IMR-90 (cell line): ENCODE measurements around the gene ATG10. TPM values are rescaled to one million over a fixed set of nuclear protein-coding genes. Genes with fewer than 3 reads are reported as not detected.

ENCODE experiments used
- ATAC-seq: fragments of 200-7000 bp; cut with Tn5 transposase; 2 replicates; pipeline ENCODE4 v1.9.1; 2020; ENCODE audit warnings: low read depth, mild to moderate bottlenecking, moderate library complexity
- BruUV-seq: library from RNA; stranded (reverse); fragments of 400-500 nt; replicated peaks from 2 replicates; lab custom pipeline; 2021; lab: Mats Ljungman, UMichigan
- CTCF ChIA-PET: fragments of 300-600 bp; formaldehyde crosslinking; extraction: SDS; loops from one replicate; lab custom pipeline; 2021; ENCODE audit warnings: antibody characterized with exemption; lab: Yijun Ruan, JAX
- POLR2A ChIA-PET: fragments of 300-600 bp; sonication (Branson Sonifier 250); formaldehyde crosslinking; loops from one replicate; lab custom pipeline; 2022; ENCODE audit warnings: antibody characterized with exemption; ENCODE audit not compliant: unreplicated experiment; lab: Charles Lee
- DNase-seq: peaks from one replicate; pipeline ENCODE4 v3.0.0; 2013
- H2AFZ ChIP-seq: replicated peaks from 2 replicates; pipeline ENCODE3; 2013; ENCODE audit warnings: low read length, mild to moderate bottlenecking; ENCODE audit not compliant: poor library complexity
- H2AK5ac ChIP-seq: 2 replicates; pipeline ENCODE4 v1.6.1; 2013; ENCODE audit warnings: low read depth, low read length, inconsistent platforms
- H2AK9ac ChIP-seq: replicated peaks from 2 replicates; pipeline ENCODE3; 2013; ENCODE audit warnings: mild to moderate bottlenecking, low read depth, low read length, moderate library complexity; ENCODE audit not compliant: poor library complexity
- H2BK120ac ChIP-seq: 2 replicates; pipeline ENCODE4 v1.6.1; 2013; ENCODE audit warnings: low read depth, low read length, inconsistent platforms
- H2BK15ac ChIP-seq: 3 replicates; pipeline ENCODE4 v1.6.1; 2013; ENCODE audit warnings: low read depth, low read length, inconsistent platforms
- H2BK20ac ChIP-seq: 2 replicates; pipeline ENCODE4 v1.6.1; 2013; ENCODE audit warnings: low read depth, mild to moderate bottlenecking, inconsistent platforms, low read length, moderate library complexity
- H2BK5ac ChIP-seq: 2 replicates; pipeline ENCODE4 v1.6.1; 2013; ENCODE audit warnings: mild to moderate bottlenecking, low read depth, low read length, inconsistent platforms; ENCODE audit not compliant: poor library complexity, severe bottlenecking
- H3K14ac ChIP-seq: replicated peaks from 2 replicates; pipeline ENCODE4 v1.6.1; 2013; ENCODE audit warnings: low read depth, low read length, inconsistent platforms
- H3K18ac ChIP-seq: 2 replicates; pipeline ENCODE4 v1.6.1; 2013; ENCODE audit warnings: low read depth, low read length, control low read depth
- H3K23ac ChIP-seq: 2 replicates; pipeline ENCODE4 v1.6.1; 2013; ENCODE audit warnings: low read depth, low read length, inconsistent platforms
- H3K27ac ChIP-seq: 2 replicates; pipeline ENCODE4 v1.5.1; 2013; ENCODE audit warnings: mild to moderate bottlenecking, control low read depth, low read length; ENCODE audit not compliant: insufficient read depth
- H3K27me3 ChIP-seq: 2 replicates; pipeline ENCODE4 v1.6.1; 2013; ENCODE audit warnings: low read length; ENCODE audit not compliant: control insufficient read depth, insufficient read depth
- H3K36me3 ChIP-seq: 2 replicates; pipeline ENCODE4 v1.6.1; 2013; ENCODE audit warnings: low read length, mixed read lengths; ENCODE audit not compliant: control insufficient read depth, insufficient read depth
- H3K4ac ChIP-seq: 2 replicates; pipeline ENCODE4 v1.6.1; 2013; ENCODE audit warnings: low read depth, low read length, inconsistent platforms
- H3K4me1 ChIP-seq: 2 replicates; pipeline ENCODE4 v1.6.1; 2013; ENCODE audit warnings: low read length, mixed read lengths; ENCODE audit not compliant: control insufficient read depth, insufficient read depth
- H3K4me2 ChIP-seq: 2 replicates; pipeline ENCODE4 v1.6.1; 2013; ENCODE audit warnings: low read depth, mild to moderate bottlenecking, control low read depth, low read length, moderate library complexity
- H3K4me3 ChIP-seq: 2 replicates; pipeline ENCODE4 v1.5.1; 2013; ENCODE audit warnings: low read depth, mild to moderate bottlenecking, control low read depth, low read length, moderate library complexity; ENCODE audit not compliant: insufficient read depth
- H3K56ac ChIP-seq: 2 replicates; pipeline ENCODE4 v1.6.1; 2013; ENCODE audit warnings: low read length, inconsistent platforms; ENCODE audit not compliant: insufficient read depth; ENCODE audit errors: extremely low read depth
- H3K79me1 ChIP-seq, 2 experiments: 2 replicates each; pipeline ENCODE4 v1.6.1; 2013; ENCODE audit warnings: low read length in 2 of 2, inconsistent platforms in 1 of 2, low read depth in 1 of 2
- H3K9ac ChIP-seq: 2 replicates; pipeline ENCODE4 v1.6.1; 2013; ENCODE audit warnings: low read depth, low read length, control low read depth
- H3K9me1 ChIP-seq: 2 replicates; pipeline ENCODE4 v1.6.1; 2013; ENCODE audit warnings: low read length, inconsistent platforms; ENCODE audit not compliant: insufficient read depth
- H3K9me3 ChIP-seq: 2 replicates; pipeline ENCODE4 v1.6.1; 2013; ENCODE audit warnings: low read length; ENCODE audit not compliant: control insufficient read depth, insufficient read depth
- H4K20me1 ChIP-seq: 2 replicates; pipeline ENCODE4 v1.6.1; 2013; ENCODE audit warnings: low read length, inconsistent platforms; ENCODE audit not compliant: insufficient read depth
- H4K5ac ChIP-seq: 2 replicates; pipeline ENCODE4 v1.6.1; 2013; ENCODE audit warnings: mild to moderate bottlenecking, low read depth, low read length, control low read depth
- H4K8ac ChIP-seq, 2 experiments: 2 replicates each; pipeline ENCODE4 v1.6.1; 2013; ENCODE audit warnings: low read depth in 2 of 2, low read length in 2 of 2, control low read depth in 1 of 2, inconsistent platforms in 1 of 2
- H4K91ac ChIP-seq: 2 replicates; pipeline ENCODE4 v1.6.1; 2013; ENCODE audit warnings: low read depth, low read length, inconsistent platforms; ENCODE audit not compliant: insufficient read depth
- CEBPB ChIP-seq: IDR thresholded peaks from 2 replicates; pipeline ENCODE4 v1.6.1; 2012; ENCODE audit warnings: low read depth, low read length, improper control_type of control experiment
- CHD1 ChIP-seq: IDR thresholded peaks from 2 replicates; pipeline ENCODE4 v1.6.1; 2012; ENCODE audit warnings: low read depth, low read length, improper control_type of control experiment
- MAZ ChIP-seq: IDR thresholded peaks from 2 replicates; pipeline ENCODE4 v1.6.1; 2012; ENCODE audit warnings: low read depth, mild to moderate bottlenecking, low read length, improper control_type of control experiment, moderate library complexity, borderline replicate concordance
- MXI1 ChIP-seq: IDR thresholded peaks from 2 replicates; pipeline ENCODE4 v1.6.1; 2012; ENCODE audit warnings: low read depth, mild to moderate bottlenecking, low read length, moderate library complexity, borderline replicate concordance
- NFE2L2 ChIP-seq: fragments of 150-350 bp; IDR thresholded peaks from 2 replicates; pipeline ENCODE4 v1.6.1; 2016; ENCODE audit warnings: low read depth, mild to moderate bottlenecking, low read length
- POLR2A ChIP-seq: IDR thresholded peaks from 2 replicates; pipeline ENCODE4 v1.6.1; 2012; ENCODE audit warnings: mild to moderate bottlenecking, low read depth, low read length
- RAD21 ChIP-seq: IDR thresholded peaks from 2 replicates; pipeline ENCODE4 v1.6.1; 2012; ENCODE audit warnings: low read length, improper control_type of control experiment
- RFX5 ChIP-seq: IDR thresholded peaks from 2 replicates; pipeline ENCODE4 v1.8.0; 2012; ENCODE audit warnings: low read depth, mild to moderate bottlenecking, low read length, moderate library complexity
- SMC3 ChIP-seq: fragments of 150-350 bp; IDR thresholded peaks from 2 replicates; pipeline ENCODE4 v1.6.1; 2016; ENCODE audit warnings: low read depth, mild to moderate bottlenecking, antibody characterized with exemption, low read length, moderate library complexity
- WGBS, 2 experiments: methylation state at CpG; one replicate each; pipeline versions ENCODE4 v1.1.5 to v1.1.7; 2013; ENCODE audit warnings: missing lambda C conversion rate in 2 of 2; ENCODE audit not compliant: insufficient read length in 1 of 2; ENCODE audit errors: extremely low coverage in 2 of 2; 5-methylcytosine and 5-hydroxymethylcytosine counted together
- dilution Hi-C: fragments of 300-500 bp; cut with HindIII; formaldehyde crosslinking; loops from one replicate; pipeline ENCODE4 v1.14.3; 2018; ENCODE audit warnings: low sequenced_read_pairs; ENCODE audit not compliant: unreplicated experiment
- in situ Hi-C: fragments of 300-500 bp; cut with MboI; formaldehyde crosslinking; loops from 3 replicates; pipeline ENCODE4 v1.14.3; 2019; ENCODE audit warnings: low sequenced_read_pairs, inconsistent platforms, mixed read lengths
- intact Hi-C: fragments of 100-400 bp; cut with micrococcal nuclease; formaldehyde crosslinking; loops from 2 replicates; pipeline ENCODE4 v1.10.0; 2022
- polyA plus RNA-seq, 3 experiments: library from polyadenylated mRNA; depleted of rRNA; stranded (reverse); fragments of >200 nt; gene quantifications; 2 replicates each; pipeline ENCODE4 v1.2.3, GENCODE V29; 2012; ENCODE audit warnings: low replicate concordance in 1 of 3
- total RNA-seq: library from RNA; depleted of rRNA; stranded (reverse); fragments of >200 nt; gene quantifications from 2 replicates; pipeline ENCODE4 v1.2.3, GENCODE V29; 2012

The ATG10 gene
- total and polyA plus RNA-seq, 2 of the 4 experiments (the other 2 are of a cell fraction) = 3.4 to 8.1 TPM

DNA sequence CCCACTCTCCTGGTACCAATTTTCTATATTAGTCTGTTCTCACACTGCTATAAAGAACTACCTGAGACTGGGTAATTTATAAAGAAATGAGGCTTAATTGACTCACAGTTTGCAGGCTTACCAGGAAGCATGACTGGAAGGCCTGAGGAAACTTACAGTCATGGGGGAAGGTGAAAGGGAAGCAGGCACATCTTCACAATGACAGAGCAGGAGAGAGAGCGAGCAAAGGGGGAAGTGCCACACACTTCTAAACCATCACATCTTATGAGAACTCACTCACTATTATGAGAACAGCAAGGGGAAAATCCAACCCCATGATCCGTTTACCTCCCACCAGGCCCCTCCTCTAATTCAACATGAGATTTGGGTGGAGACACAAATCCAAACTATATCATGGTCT is 72.2 kb downstream of the ATG10 start:
- H3K23ac ChIP-seq = no peak overlapping the region
- no peak overlapping the region for H4K8ac ChIP-seq
- no peak overlapping the region for H3K27ac ChIP-seq
- no peak overlapping the region for H3K9ac ChIP-seq
- in situ Hi-C loops = no loop called here
- H3K9me1 ChIP-seq = no peaks in the 10 kb centered on the region; the same call in 1 of the 2 replicates
- DNase-seq (no peak), ATAC-seq (no peak)
- no peak overlapping the region for H4K91ac ChIP-seq
- CTCF ChIA-PET = no interaction called here
- H3K79me1 ChIP-seq = no peaks in the 10 kb centered on the region; a peak in 1 of 4 replicates
- no peaks in the 10 kb centered on the region for H3K27me3 ChIP-seq
- H2BK120ac ChIP-seq = no peak overlapping the region
- no peak overlapping the region for H2AK5ac ChIP-seq
- H3K56ac ChIP-seq = no peak overlapping the region
- WGBS, 2 experiments = no CpG with 5 or more reads among the region's 2 CpGs
- intact Hi-C loops = no loop called here
- H3K4me1 ChIP-seq = peaks cover 6% of the 10 kb centered on the region
- dilution Hi-C loops = no loop called here
- H2BK5ac ChIP-seq = no peak overlapping the region
- H4K20me1 ChIP-seq = no peaks in the 10 kb centered on the region
- POLR2A ChIA-PET = no interaction called here
- H3K18ac ChIP-seq = no peak overlapping the region
- TF ChIP-seq RFX5 = no peak
- TF ChIP-seq CEBPB = no peak
- TF ChIP-seq SMC3 = no peak
- TF ChIP-seq MAZ = no peak
- TF ChIP-seq MXI1 = no peak
- TF ChIP-seq CHD1 = no peak
- no peak for TF ChIP-seq NFE2L2
- TF ChIP-seq POLR2A = no peak
- no peak for TF ChIP-seq RAD21
- H3K9me3 ChIP-seq = peaks cover 3% of the 10 kb centered on the region; the same call in 1 of the 2 replicates
- H2AFZ ChIP-seq = no peak overlapping the region
- no peak overlapping the region for H2BK15ac ChIP-seq
- H3K14ac ChIP-seq = no peak overlapping the region
- no peaks in the 10 kb centered on the region for H3K36me3 ChIP-seq
- H3K4me3 ChIP-seq = no peak overlapping the region
- H4K5ac ChIP-seq = no peak overlapping the region
- BruUV-seq = no TSS peak
- no peak overlapping the region for H3K4me2 ChIP-seq
- H2AK9ac ChIP-seq = no peak overlapping the region
- H3K4ac ChIP-seq = no peak overlapping the region
- no peak overlapping the region for H2BK20ac ChIP-seq
